Mesenteric fat pad (tissue), 1 donor: ENCODE measurements around the gene UCP3. TPM values are rescaled to one million over a fixed set of nuclear protein-coding genes. Genes with fewer than 3 reads are reported as not detected.

ENCODE experiments used
- DNase-seq: peaks from one replicate; pipeline ENCODE4 v3.0.0-alpha.2; 2020; ENCODE audit warnings: low spot score
- total RNA-seq: library from RNA; stranded (reverse); fragmentation: NEBNext Ultra II Directional; extraction: Animal tissue kit (Norgen Biotek cat#: 25700); gene quantifications from one replicate; pipeline ENCODE4 v1.2.1, GENCODE V29; 2021
- donor health status: DM: yes; HTN: yes; CAD: no.

The UCP3 gene
- total RNA-seq, 1 donor from 2014 or later = 2.7 TPM

- no peak for DNase-seq
Measured at GRCh38 chr11:73980001-73980961, 28.6 kb downstream of the UCP3 start.

- DNase-seq = no peak
Measured at GRCh38 chr11:73978576-73979086, 30.3 kb downstream of the UCP3 start.

- DNase-seq = no peak
Measured at GRCh38 chr11:73977856-73978519, 30.9 kb downstream of the UCP3 start.

GRCh38 chr11:73976451-73977151 is 32.3 kb downstream of the UCP3 start:
- DNase-seq = no peak

GRCh38 chr11:73975479-73975757 is 33.5 kb downstream of the UCP3 start:
- DNase-seq = no peak

GRCh38 chr11:73974604-73975478 is 34.0 kb downstream of the UCP3 start:
- no peak for DNase-seq

- no peak for DNase-seq
Measured at GRCh38 chr11:73972620-73973449, 36.0 kb downstream of the UCP3 start.

GRCh38 chr11:73972187-73972586 is 36.7 kb downstream of the UCP3 start:
- DNase-seq = no peak

GRCh38 chr11:73971175-73971719 is 37.6 kb downstream of the UCP3 start:
- no peak for DNase-seq

- DNase-seq = no peak
Measured at GRCh38 chr11:73969991-73970800, 38.7 kb downstream of the UCP3 start.

- no peak for DNase-seq
Measured at GRCh38 chr11:73969091-73969490, 39.8 kb downstream of the UCP3 start.

- DNase-seq = no peak
Measured at GRCh38 chr11:73968356-73968966, 40.4 kb downstream of the UCP3 start.

- no peak for DNase-seq
Measured at GRCh38 chr11:73965764-73966121, 43.1 kb downstream of the UCP3 start.

- DNase-seq = no peak
Measured at GRCh38 chr11:73965076-73965763, 43.7 kb downstream of the UCP3 start.

GRCh38 chr11:73963861-73964260 is 45.0 kb downstream of the UCP3 start:
- no peak for DNase-seq

GRCh38 chr11:73962101-73962705 is 46.7 kb downstream of the UCP3 start:
- DNase-seq = no peak

- DNase-seq = no peak
Measured at GRCh38 chr11:73961321-73961720, 47.6 kb downstream of the UCP3 start.
